Measurements from ENCODE around the gene NDUFAF5. TPM values are rescaled to one million over a fixed set of nuclear protein-coding genes. Genes with fewer than 3 reads are reported as not detected.

Gene NDUFAF5
- total RNA-seq, 1 experiment from 2014 or later = 40.2 TPM

- Mint-ChIP-seq H3K9me3 (no peaks in the 10 kb centered on the region), H3K36me3 (ENCODE audit: insufficient read depth in 1 of 3, low read depth in 3 of 3) (peaks cover 47 to 79% (median 64%) of the 10 kb centered on the region in 3 experiments), H3K27me3 (ENCODE audit: low read depth) (no peaks in the 10 kb centered on the region), H3K4me3 (no peak overlapping the region), H3K4me1 (peaks cover 3 to 6% of the 10 kb centered on the region in 2 experiments; a peak in 1 of 4 replicates), H3K27ac (peak overlapping the region in 1 of 3 experiments; percentile 32; a peak in 1 of 7 replicates)
- no peaks in the 10 kb centered on the region for H3K27me3 ChIP-seq (ENCODE audit: insufficient read depth, low read length)
- no peaks in the 10 kb centered on the region for H3K23me2 ChIP-seq (ENCODE audit: insufficient read length, low read depth, low read length, poor library complexity, severe bottlenecking)
- no peak overlapping the region for H3K18ac ChIP-seq (ENCODE audit: insufficient read length, low read depth, low read length)
- H2BK12ac ChIP-seq (ENCODE audit: insufficient read length, low read depth, low read length) = no peak overlapping the region
- no peak overlapping the region for H2BK15ac ChIP-seq (ENCODE audit: low read depth, low read length)
- H4K8ac ChIP-seq (replicated peaks; ENCODE audit: insufficient read length, low read depth, low read length) = no peak overlapping the region
- H2AK5ac ChIP-seq (ENCODE audit: insufficient read length, low read length) = no peak overlapping the region
- no peak overlapping the region for H2AFZ ChIP-seq (ENCODE audit: low read length)
- no peak overlapping the region for H4K91ac ChIP-seq (ENCODE audit: insufficient read length, low read depth, low read length)
- H3K23ac ChIP-seq (ENCODE audit: insufficient read length, low read depth, low read length) = no peak overlapping the region
- peaks cover 4% of the 10 kb centered on the region for H3K79me1 ChIP-seq (ENCODE audit: insufficient read depth, low read depth, low read length, poor library complexity, severe bottlenecking)
- H3K4me1 ChIP-seq (ENCODE audit: insufficient read depth, low read length) = no peaks in the 10 kb centered on the region
- H3K9ac ChIP-seq (ENCODE audit: extremely low read depth, insufficient read length, low read length) = no peak overlapping the region
- H3K4ac ChIP-seq (ENCODE audit: low read depth, low read length) = no peak overlapping the region
- no peak overlapping the region for H2BK120ac ChIP-seq (ENCODE audit: low read depth, low read length, poor library complexity, severe bottlenecking)
- H3K27ac ChIP-seq (ENCODE audit: insufficient read length, low read depth, low read length) = no peak overlapping the region
- peaks cover 9% of the 10 kb centered on the region; the same call in 1 of the 2 replicates for H3K79me2 ChIP-seq (ENCODE audit: insufficient read depth, low read length)
- WGBS (ENCODE audit: extremely low coverage, insufficient read length, low lambda C conversion rate) = no CpG with 5 or more reads among the region's 3 CpGs
- no peak for DNase-seq
- H3K4me2 ChIP-seq (ENCODE audit: insufficient read depth, insufficient read length, low read length) = no peak overlapping the region
- H4K20me1 ChIP-seq (ENCODE audit: control insufficient read depth, insufficient read depth, insufficient read length) = no peaks in the 10 kb centered on the region
- H3K14ac ChIP-seq (ENCODE audit: insufficient read depth, low read length) = no peak overlapping the region
- no peak overlapping the region for H2BK20ac ChIP-seq (ENCODE audit: low read depth, low read length, poor library complexity, severe bottlenecking)
- no peak for TF ChIP-seq CTCF (conservative IDR thresholded peaks at IDR 0.05)
- no peak overlapping the region for H3K56ac ChIP-seq (ENCODE audit: insufficient read length, low read depth, low read length)
- no peak overlapping the region for H2BK5ac ChIP-seq (ENCODE audit: insufficient read length, low read length)
- H3K9me3 ChIP-seq (ENCODE audit: control insufficient read depth, low read depth, low read length) = no peaks in the 10 kb centered on the region
- H3T11ph ChIP-seq (ENCODE audit: low read length) = no peak overlapping the region
- no peak overlapping the region for H4K5ac ChIP-seq (ENCODE audit: insufficient read length, low read depth, low read length)
Observed at GRCh38 chr20:13778827-13779226, 6.0 kb upstream of the NDUFAF5 start.

Measured in H9 (cell line).